HepG2 (cell line): ENCODE measurements around the gene ROCK1. TPM values are rescaled to one million over a fixed set of nuclear protein-coding genes. Genes with fewer than 3 reads are reported as not detected.

ENCODE experiments used
- ARID2 ChIP-seq: sonication (generic); formaldehyde crosslinking; IDR thresholded peaks from 2 replicates; pipeline ENCODE4 v1.8.1; 2022; ENCODE audit warnings: mild to moderate bottlenecking, missing genetic modification reagents, borderline replicate concordance
- HCFC1 ChIP-seq: fragments of 150-350 bp; IDR thresholded peaks from 2 replicates; pipeline ENCODE4 v1.6.1; 2014; ENCODE audit warnings: low read depth, low read length
- HOXD1 ChIP-seq: sonication (generic); formaldehyde crosslinking; IDR thresholded peaks from 2 replicates; pipeline ENCODE4 v1.5.0; 2020; ENCODE audit warnings: missing genetic modification reagents
- ISL2 ChIP-seq: sonication (generic); formaldehyde crosslinking; IDR thresholded peaks from 2 replicates; pipeline ENCODE4 v1.5.0; 2020; ENCODE audit warnings: missing genetic modification reagents
- KIAA2018 ChIP-seq: sonication (generic); formaldehyde crosslinking; IDR thresholded peaks from 2 replicates; pipeline ENCODE4 v1.5.0; 2020; ENCODE audit warnings: mild to moderate bottlenecking, missing genetic modification reagents, borderline replicate concordance
- NRL ChIP-seq: sonication (generic); formaldehyde crosslinking; IDR thresholded peaks from 2 replicates; pipeline ENCODE4 v1.5.0; 2020; ENCODE audit warnings: missing genetic modification reagents, mild to moderate bottlenecking, moderate library complexity, borderline replicate concordance
- SALL1 ChIP-seq: sonication (generic); formaldehyde crosslinking; IDR thresholded peaks from 2 replicates; pipeline ENCODE4 v1.8.0; 2022; ENCODE audit warnings: mild to moderate bottlenecking, missing genetic modification reagents
- TEAD2 ChIP-seq: sonication (generic); formaldehyde crosslinking; IDR thresholded peaks from 2 replicates; pipeline ENCODE4 v1.9.0; 2021; ENCODE audit warnings: missing genetic modification reagents
- ZFP36L2 ChIP-seq: sonication (generic); formaldehyde crosslinking; IDR thresholded peaks from 2 replicates; pipeline ENCODE4 v1.4.0; 2020; ENCODE audit warnings: missing genetic modification reagents
- ZFX ChIP-seq: sonication (generic); formaldehyde crosslinking; IDR thresholded peaks from 2 replicates; pipeline ENCODE4 v1.4.0; 2020; ENCODE audit warnings: mild to moderate bottlenecking, low read depth, missing genetic modification reagents, moderate library complexity
- ZNF274 ChIP-seq: sonication (generic); formaldehyde crosslinking; IDR thresholded peaks from 2 replicates; pipeline ENCODE4 v1.5.1; 2020; ENCODE audit warnings: mild to moderate bottlenecking, missing genetic modification reagents
- ZNF354B ChIP-seq: sonication (generic); formaldehyde crosslinking; IDR thresholded peaks from 2 replicates; pipeline ENCODE4 v1.8.0; 2022; ENCODE audit warnings: mild to moderate bottlenecking, missing genetic modification reagents
- ZNF446 ChIP-seq: sonication (generic); formaldehyde crosslinking; IDR thresholded peaks from 2 replicates; pipeline ENCODE4 v1.5.0; 2020; ENCODE audit warnings: mild to moderate bottlenecking, missing genetic modification reagents
- ZNF580 ChIP-seq: IDR thresholded peaks from 2 replicates; pipeline ENCODE4 v1.6.1; 2016; ENCODE audit warnings: low read depth, borderline replicate concordance
- ZNF644 ChIP-seq: IDR thresholded peaks from 2 replicates; pipeline ENCODE4 v1.6.1; 2016; ENCODE audit warnings: low read depth
- ZSCAN5A ChIP-seq: sonication (generic); formaldehyde crosslinking; IDR thresholded peaks from 2 replicates; pipeline ENCODE4 v1.8.0; 2022; ENCODE audit warnings: mild to moderate bottlenecking, missing genetic modification reagents, borderline replicate concordance
- polyA plus RNA-seq, 8 experiments: library from polyadenylated mRNA; depleted of rRNA in 3 of 8; stranded (reverse) in 7 of 8; unstranded in 1 of 8; fragments of >200 nt; fragmentation: Illumina TruSeq in 4 of 8; extraction: Trizol in 4 of 8; gene quantifications; 2 replicates each; pipeline versions ENCODE4 v1.2.1 to v1.2.3, GENCODE V29; 2011 to 2016; ENCODE audit warnings: low read depth in 4 of 8, missing spikeins in 1 of 8, mixed read lengths in 1 of 8; ENCODE audit not compliant: insufficient read depth in 1 of 8
- total RNA-seq, 5 experiments: library from RNA; depleted of rRNA; stranded (reverse); fragments of >200 nt; fragmentation: Illumina TruSeq; extraction: Trizol; gene quantifications; 2 replicates each; pipeline ENCODE4 v1.2.3, GENCODE V29; 2016; ENCODE audit warnings: low read depth in 1 of 5

ROCK1 gene
- total and polyA plus RNA-seq, 2 of the 13 experiments (the other 11 are each of a cell fraction or from before 2014, with no cell fraction given), result 10.5 to 27.2 TPM

GRCh38 chr18:21111346-21112139, at the start of gene ROCK1 (continued):
- TF ChIP-seq KIAA2018 (CRISPR knock-in tag), result no peak
- TF ChIP-seq ZSCAN5A (CRISPR knock-in tag), result no peak
- no peak for TF ChIP-seq ZNF354B (CRISPR knock-in tag)
- TF ChIP-seq HCFC1, result no peak
- TF ChIP-seq ZNF644 (CRISPR knock-in tag), result no peak
- peak; percentile 77; the same call in 1 of the 2 replicates for TF ChIP-seq ARID2 (CRISPR knock-in tag)
- TF ChIP-seq ZFP36L2 (CRISPR knock-in tag), result no peak
- peak; percentile 62; the same call in 1 of the 2 replicates for TF ChIP-seq ISL2 (CRISPR knock-in tag)
- TF ChIP-seq ZNF446 (CRISPR knock-in tag), result no peak
- TF ChIP-seq ZNF580 (CRISPR knock-in tag), result no peak
- peak; percentile 79 for TF ChIP-seq ZFX
- peak; percentile 10; the same call in 1 of the 2 replicates for TF ChIP-seq ZNF274 (CRISPR knock-in tag)
- no peak; the same call in 1 of the 2 replicates for TF ChIP-seq NRL (CRISPR knock-in tag)
- TF ChIP-seq TEAD2 (CRISPR knock-in tag), result no peak
- TF ChIP-seq HOXD1, result no peak
- TF ChIP-seq SALL1, result 0 out of 2 replicates have a peak, but pooled peaks have one; percentile 5
